GM21367 (cell line): Measurements from ENCODE around the gene CDH12.
"Not testable (repeated sequence)": the region's sequence is repeated elsewhere in the genome, so short reads cannot be mapped to it uniquely, and the experiment has no call there.

Experiments
- ATAC-seq: cut with Tn5 transposase; IDR thresholded peaks from one replicate; pipeline ENCODE4 v1.9.1; 2021; ENCODE audit not compliant: unreplicated experiment

The CDH12 gene

DNA sequence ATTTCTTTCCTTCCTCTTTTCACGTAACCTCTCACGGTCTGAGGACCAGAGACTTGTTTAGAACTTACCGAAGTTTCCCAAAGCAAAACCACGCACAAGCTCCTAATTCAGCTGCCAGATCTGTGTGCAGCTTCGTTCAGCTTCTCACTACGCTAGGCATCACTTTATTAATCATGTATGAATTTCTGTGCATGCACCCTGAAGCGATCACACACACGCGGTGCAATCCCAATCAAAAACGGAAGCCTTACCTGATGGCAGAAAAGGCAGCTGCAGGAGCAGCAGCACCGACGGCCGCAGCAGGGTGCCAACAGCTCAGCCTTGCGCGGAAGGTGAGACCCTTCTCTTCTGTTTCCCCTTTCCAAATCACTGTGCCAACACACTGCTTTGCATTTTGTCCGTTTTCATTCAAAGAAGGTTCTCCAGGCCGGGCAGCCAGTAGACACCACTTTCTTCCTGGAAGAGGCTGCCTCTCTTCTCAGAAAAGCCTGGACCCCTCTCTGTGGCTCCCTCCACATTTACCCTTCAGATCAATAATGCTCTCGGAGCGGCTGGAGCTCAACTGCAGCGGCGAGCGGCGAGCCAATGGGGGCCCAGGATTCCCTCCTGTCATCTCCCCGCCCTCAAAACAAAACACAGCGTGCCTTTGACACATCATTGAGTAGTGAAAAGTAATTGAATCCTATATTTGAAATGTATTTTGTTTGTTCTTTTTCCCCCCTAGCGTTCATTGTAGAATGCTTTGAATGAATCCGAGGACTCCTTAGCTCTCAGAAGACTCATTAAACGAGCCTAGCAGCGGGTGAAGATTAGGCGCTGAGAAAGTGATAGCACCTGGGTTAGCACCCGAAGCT lies at the start of gene CDH12:
TSS of gene CDH12 (minus strand) at position 538 of the 854 bp plus-strand sequence.
- ATAC-seq: no peak

DNA sequence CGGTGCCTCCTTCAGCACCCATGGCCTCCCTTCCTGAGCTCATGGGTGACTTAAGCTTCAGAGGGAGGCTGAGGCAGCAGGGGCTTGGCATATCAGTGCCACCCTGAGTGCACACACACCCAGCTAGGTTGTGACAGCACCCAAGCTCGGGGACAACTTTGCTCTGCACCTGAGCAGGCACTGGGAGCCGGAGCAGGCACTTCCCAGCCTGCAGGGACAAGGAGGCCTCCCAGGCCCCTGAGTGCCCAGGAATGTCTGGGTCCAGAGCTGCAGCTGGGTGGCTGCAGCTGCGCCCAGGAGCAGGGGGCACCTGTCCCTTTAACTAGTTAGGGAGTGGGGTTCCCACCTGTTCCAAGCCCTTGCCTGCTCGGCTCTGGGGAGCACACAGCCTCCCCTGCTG lies 48.7 kb upstream of the CDH12 start:
- no peak for ATAC-seq

DNA sequence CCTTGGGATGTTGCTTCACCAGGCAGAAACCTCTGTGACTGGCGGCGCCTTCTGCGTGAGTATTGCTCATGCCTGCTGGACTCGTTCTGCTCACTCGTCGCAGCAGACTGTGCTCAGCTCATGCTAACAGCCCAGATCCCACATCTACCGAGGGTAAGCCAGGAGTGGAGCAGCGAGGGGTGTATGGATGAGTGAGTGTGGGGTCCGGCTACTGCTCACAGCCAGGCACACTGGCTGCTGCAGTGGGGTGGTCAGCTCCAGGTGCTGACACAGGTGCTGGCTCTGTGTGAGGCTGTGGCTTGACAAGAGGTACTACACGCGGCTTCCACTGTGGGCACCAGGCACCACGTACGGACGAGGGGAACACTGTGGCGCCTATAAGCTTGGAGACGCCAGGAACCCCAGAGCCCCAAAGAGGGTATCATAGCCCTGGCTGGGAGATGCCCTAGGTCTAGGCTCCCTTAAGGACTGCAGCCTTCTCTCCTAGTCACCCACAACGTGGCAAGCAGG lies 47.7 kb upstream of the CDH12 start:
- ATAC-seq: no peak

DNA sequence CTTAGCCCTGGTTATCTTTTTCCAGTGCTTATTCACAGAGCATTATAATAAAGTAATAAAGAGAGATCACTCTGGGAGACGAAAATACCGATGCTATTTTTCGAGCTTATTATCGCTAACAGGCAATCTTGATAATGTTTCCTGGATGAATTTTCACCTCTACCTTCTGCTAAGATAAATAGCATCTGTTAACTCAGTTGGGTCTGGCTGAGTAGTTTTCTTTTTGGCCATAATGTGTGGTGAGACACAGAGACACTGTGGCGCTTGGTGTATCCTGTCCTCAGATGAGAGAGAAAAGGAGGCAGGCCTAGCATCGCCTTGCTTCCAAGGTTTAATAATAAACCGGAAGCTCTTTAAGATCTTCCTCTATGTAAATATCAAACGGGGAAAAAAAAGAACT lies 46.2 kb upstream of the CDH12 start:
- no peak for ATAC-seq

DNA sequence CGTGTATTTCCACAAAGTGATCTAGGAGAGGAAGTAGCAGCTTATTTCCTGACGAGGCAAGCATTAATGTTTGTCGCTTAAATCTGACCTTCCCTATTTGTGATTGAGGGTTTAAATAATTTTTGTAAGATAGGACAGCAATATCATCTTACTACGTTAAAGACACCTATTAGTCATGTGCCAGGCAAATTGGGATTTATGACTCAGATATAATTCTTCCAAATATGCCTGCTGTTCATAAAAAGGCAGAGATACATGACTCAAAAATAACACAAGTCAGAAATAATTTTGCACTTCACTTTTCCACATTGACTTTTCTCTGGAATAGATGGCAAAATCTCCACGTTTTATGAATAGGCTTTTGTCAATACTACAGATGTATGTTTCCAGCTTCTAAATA lies 43.0 kb upstream of the CDH12 start:
- no peak for ATAC-seq

DNA sequence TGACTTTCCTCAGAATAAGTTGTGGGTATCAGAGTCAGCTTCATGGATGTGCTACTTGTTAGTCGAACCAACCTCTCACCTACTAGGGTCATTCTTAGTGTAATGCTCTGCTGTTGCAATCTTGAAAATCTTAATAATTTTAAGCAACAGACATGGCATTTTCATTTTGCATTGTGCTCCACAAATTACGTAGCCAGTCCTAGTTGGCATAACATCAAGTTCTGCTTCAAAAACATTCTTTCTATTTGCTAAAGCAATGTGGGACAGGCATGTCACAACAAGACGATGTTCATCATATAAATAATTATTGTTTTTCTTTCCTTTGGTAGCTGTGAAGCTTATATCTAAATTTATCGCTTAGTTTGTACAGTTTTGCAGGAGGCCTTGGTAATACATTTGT lies 39.3 kb upstream of the CDH12 start:
- no peak for ATAC-seq

DNA sequence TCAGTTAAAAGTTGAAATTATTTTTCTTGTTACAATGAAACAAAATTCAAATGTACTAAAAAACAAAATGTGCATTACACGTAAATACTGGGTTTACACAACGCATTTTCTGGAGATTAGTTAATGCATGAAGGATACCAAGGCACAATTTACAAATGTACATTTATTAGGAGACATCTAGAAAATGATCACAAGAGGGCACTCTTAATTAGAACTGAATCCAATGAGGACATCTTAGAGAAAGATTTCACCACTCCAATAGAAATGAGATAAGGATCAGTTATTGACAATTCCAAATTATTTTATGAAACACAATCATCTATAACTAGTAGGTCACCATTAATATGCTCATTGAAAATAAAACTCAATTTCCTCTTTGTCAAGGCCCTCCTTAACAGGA lies 36.6 kb upstream of the CDH12 start:
- ATAC-seq: no peak

DNA sequence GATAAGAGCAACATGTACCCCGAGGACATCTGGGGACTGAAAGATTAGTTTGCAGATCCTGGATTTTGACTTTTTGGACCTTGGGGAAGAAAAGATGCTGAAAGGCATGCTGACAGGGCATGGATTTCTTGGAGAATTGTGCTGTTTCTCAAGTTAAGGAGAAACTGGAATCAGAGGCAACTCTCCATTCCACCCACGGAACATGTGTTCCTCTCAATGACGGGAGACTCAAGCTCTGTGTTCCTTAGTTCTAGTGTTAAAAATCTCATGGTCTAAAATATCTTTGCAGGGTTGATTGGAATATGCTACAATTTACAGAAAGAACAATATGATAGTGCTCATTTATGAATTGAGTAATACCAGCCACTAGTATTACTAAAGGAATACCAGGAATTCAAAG lies 34.4 kb upstream of the CDH12 start:
- ATAC-seq: no peak

DNA sequence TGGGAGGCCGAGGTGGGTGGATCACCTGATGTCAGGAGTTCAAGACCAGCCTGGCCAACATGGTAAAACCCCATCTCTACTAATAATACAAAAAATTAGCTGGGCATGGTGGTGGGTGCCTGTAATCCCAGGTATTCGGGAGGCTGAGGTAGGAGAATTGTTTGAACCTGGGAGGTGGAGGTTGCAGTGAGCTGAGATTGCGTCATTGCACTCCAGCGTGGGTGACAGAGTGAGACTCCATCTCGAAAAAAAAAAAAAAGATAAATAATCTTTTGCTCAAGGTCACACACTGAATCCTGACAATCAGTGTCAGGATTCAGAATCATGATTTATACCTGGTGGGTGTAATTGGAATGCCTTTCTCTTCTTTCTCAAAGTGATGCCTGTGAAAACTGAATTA lies 5.8 kb upstream of the CDH12 start:
- ATAC-seq: not testable (repeated sequence)

DNA sequence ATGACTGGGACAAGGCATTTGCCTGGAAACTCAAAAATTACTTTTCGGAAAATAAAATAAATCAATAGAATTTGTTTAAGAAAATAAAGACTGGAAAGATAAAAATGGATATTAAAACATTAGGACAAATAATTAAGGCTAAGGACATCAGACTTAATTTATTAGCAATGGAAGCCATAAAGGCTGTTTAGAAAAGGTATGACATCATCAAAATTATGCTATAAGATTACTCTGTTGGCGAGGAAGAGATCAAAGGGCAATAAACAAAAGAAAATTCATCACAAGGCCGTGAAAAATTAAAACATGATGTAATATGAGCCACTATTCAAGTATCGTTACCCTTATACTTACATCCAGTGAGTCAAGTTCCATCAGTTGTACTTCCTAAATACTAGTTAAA lies 2.7 kb upstream of the CDH12 start:
- ATAC-seq: no peak

DNA sequence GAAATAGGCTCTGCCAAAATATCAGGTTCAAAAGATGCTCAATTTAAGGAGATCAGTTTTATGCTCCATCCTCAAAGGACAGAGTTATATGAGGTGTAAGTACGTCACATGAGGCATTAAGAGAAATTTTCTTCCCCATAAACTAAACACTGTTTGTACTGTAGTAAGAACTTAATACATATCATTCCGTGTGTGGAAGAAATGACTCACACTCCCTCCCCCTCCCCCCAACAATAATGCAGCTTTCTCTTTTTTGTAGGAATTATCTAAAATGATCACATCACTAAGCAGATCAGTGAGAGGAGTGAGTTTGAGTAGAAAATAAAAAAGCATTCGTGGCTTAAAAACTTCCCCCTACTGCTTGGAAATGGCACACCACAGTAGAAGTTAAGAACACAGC lies 2.2 kb downstream of the CDH12 start:
- ATAC-seq: no peak

DNA sequence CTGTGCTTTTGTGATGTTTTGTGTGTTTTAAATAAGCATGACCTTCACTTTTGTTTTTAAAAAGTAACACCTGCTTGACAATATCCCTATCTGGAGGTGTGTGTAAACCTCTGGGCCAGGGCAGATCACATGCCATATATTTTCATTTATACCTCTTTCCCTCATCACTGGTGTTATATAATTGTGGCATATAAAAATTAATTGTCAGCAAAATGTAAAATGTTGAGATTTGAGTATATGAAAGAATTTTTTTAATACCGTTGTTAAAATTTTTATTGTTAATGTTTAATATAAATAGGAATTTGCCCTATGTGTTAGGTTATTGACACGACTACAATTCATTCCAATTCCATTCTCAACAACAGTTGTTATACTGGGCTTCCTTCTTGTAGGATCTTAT lies 6.5 kb downstream of the CDH12 start:
- no peak for ATAC-seq

DNA sequence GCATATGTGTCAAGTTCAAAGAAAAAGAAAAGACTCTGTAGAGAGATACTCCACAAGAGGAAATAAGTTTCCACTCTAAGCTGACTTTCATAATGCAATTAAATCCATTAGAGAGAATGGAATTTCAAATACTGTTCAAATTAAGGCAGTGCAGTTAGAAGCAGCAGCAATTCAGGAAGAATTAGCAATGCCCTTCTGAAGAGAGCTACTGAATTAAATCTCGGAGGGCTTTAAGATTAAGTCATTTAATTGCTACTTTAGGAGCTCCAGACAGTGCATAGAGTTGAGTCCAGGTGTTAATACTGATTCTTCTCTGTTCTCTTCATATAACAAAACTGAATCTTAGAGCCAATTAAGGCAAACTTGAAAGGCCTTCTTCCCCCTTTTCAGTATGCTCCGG lies 8.5 kb downstream of the CDH12 start:
- no peak for ATAC-seq

DNA sequence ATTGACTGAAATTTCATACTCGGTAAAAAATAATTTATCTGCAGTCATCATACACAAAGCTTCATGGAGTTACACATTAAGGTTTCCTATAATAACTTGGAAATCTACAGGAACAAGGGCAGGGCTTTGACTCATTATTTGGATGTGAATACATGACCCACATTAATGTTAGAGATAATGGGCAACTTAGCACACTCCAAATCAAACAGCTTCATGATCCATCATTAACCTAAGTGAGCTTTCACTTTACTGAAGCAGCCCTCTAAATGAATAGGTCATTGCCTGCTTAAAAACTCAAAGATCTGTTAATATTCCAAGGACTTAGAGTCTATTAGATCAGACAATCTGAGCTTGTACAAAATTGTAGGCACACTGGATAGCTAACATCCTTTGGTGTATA lies 9.0 kb downstream of the CDH12 start:
- no peak for ATAC-seq

DNA sequence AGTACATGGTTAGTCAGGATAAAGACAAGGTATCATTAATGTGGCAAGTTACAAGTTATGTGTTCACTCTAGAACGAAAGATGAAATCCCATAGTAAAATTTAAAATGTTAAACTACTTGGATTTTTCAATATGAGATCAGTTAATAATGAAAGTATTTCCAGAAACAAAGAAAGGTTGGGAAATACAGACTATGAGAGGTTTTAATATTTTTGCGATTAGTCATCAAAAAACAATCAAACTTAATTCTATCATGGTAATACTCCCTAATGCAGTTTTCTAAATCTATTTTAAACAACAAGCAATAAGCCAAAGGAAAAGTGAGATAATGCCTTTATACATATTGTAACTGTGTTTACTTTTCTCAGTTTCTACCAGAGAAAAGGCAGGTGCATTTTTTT lies 10.6 kb downstream of the CDH12 start:
- ATAC-seq: no peak

DNA sequence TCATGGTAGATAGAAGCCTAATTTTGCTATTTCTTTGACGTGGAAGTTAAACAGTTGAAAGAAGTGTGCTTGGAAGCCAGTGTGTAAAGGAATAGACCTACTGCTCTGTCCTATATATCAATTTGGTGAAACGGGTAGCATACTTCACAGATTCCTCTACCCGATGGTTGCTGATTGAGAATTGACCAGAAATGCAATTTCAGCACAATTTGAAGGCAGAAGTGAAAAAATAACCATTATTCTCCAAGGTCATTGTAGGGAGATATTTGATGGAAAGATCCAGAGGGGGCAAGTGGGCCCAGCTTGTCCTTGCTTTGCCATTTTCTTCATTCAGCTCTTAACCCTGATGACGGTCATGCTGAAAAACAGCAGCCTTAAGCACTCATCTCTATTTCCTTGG lies 15.3 kb downstream of the CDH12 start:
- ATAC-seq: no peak

DNA sequence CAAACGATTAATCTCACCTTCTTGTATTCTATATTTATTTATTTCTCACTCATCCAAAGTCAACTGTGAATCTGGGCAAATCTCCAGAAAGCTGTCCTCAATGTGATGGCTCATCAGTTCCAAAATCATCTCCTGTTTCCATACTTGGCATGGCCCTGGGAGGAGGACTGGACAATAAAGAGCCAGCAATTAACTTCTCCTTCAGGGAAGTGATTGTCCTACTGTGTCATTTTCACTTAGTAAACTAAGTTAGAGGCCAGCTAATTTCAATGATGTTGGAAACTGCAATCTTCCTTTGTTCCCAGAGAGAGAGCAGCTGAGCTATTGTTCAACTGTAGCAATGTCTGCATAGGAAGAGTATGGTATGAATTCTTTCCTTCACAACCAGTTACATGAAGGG lies 17.5 kb downstream of the CDH12 start:
- no peak for ATAC-seq

DNA sequence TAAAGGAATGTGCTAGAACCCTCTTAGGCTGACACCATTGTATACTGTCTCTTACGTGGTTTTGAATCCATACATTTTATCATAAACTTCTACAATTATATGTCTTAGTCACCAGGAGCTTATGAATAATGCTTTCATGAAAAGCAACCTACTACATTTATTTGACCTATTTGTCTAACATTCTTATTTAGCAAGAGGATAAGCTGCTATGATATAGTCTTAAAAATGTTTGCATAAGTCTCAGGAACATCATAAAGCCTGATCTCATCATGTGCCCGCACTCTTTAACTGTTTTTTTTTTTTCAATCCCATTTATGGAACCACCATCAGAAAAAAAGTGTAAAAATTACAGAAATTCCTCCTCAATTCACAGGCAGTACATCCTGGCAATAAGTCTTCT lies 59.7 kb downstream of the CDH12 start:
- no peak for ATAC-seq

DNA sequence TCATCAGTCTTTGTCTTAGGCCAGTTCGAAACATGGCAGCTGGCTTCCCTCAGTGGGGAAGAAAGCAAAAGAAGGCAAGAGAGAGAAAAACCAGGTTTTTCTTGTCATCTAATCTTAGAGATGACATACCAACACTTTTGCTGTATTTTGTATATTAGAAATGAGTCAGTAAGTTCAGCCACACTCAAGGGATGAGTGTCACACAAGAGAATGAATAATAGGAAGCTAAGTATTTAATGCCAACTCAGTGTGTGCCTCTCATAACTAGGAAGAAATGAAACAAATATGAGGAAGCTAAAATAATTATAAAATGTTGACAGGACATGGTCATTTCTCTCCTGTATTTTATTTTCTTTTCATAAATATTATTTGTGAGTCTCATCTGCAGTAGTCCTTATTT lies 65.3 kb downstream of the CDH12 start:
- no peak for ATAC-seq

DNA sequence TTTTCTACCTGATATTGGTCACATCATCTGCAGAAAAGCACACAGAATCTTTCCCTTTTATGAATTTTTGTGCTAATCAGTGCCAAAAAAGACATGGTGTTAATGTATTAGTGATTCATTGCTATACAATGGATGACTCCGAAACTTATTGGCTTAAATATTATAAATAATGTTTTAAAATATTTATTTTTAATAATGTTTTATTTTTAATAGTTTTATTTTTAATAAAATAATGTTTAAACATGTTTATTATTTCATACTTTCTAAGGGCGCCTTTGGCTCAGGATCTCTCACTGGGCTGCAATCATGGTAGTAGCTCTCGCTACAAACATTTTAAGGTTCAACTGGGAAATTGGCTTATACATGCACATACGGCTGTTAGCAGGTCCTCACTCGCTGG lies 65.7 kb downstream of the CDH12 start:
- no peak for ATAC-seq

DNA sequence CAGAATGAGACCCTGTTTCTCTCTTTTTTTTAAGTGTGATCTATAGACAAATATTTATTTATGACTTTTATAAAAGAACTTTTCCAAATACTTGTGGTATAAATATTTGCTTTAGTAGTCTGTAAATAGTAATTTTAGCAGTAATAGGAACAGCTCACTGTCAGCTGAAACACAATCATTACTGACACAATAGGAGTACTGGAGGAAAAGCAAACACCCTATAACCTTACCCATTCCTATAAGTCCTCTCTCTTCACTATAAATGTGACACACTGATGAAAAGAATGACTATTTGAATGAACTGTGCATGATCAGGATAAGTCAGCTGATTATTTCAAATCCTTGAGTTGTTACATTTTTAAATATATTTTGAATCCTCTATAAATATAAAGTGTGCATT lies 72.4 kb downstream of the CDH12 start:
- ATAC-seq: no peak

DNA sequence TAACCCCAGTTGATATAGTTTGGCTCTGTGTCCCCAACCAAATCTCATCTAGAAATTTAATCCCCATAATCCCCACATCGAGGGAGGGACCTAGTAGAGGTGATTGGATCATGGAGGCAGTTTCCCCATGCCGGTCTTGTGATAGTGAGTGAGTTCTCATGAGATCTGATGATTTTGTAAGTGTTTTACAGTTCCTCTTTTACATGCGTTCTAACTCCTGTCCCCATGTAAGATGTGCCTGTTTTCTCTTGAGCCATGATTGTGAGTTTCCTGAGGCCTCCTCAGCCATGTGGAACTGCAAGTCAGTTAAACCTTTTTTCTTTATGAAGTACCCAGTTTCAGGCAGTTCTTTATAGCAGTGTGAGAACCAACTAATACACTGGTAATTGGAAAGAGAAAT lies 73.6 kb downstream of the CDH12 start:
- no peak for ATAC-seq

DNA sequence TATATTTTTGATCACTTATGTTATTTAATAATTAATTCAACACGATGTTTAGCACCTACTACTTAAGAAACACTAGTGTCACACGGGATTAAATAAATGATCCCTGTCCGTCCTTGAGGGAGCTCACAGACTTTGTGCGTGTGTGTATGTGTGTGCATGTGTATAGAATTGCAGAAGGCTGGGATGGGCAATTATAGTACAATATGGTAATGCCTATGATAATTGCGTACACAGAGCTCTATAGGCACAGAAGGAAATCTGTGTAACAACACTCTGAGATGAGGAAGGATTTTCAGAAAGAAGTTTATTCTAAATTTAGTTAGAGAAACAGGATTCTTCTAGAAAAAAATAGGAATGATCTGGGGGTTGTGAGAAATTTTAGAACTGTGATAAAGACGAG lies 76.9 kb downstream of the CDH12 start:
- ATAC-seq: no peak
